Stimulated activated CD4-positive, alpha-beta T cell treated with anti-CD3 and anti-CD28 coated beads, Interleukin-2, amount 100 ng/mL, for 48 hours (primary cell): Measurements from ENCODE around the gene SULF2.

Experiments used
- DNase-seq, 2 donors: peaks; one replicate each; pipeline ENCODE4 v3.0.0-alpha.2; 2020

SULF2 gene

DNA sequence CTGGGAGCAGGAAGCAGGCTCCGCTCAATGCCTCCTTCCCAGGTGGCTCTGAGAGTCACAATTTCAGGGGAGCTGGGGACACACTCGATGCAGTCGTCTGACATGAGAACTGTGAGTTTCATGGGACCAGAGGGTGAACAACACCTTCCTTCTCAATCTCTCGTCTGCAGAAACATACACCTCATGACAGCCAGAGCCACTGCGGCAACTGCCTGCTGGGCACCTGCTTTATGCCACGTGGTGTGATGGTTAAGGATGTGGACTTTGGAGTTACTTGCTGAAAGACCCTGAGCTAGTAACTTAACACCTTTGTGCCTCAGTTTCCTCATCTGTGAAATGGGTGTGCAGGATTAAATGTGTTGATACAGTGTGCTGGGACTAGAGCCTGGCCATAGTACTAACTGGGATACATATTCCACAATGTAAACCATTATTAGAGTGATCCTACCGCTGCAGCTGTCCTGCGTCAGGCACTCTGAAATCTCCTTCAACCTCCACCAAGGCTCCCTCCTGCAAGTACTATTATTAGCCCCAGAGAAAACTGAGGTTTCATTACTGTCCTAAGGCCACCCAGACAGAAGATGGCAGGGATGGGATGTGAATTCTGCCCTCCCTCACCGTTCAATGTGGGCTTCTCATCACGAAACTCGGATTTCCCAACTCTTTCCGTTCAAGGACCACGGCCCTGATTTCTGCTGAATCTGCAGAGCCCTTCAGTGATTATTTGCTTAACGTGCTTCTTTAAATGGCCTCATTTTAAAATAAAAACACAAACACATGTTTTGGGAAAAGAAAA, 24.4 kb downstream of the SULF2 start:
- DNase-seq: no peak

DNA sequence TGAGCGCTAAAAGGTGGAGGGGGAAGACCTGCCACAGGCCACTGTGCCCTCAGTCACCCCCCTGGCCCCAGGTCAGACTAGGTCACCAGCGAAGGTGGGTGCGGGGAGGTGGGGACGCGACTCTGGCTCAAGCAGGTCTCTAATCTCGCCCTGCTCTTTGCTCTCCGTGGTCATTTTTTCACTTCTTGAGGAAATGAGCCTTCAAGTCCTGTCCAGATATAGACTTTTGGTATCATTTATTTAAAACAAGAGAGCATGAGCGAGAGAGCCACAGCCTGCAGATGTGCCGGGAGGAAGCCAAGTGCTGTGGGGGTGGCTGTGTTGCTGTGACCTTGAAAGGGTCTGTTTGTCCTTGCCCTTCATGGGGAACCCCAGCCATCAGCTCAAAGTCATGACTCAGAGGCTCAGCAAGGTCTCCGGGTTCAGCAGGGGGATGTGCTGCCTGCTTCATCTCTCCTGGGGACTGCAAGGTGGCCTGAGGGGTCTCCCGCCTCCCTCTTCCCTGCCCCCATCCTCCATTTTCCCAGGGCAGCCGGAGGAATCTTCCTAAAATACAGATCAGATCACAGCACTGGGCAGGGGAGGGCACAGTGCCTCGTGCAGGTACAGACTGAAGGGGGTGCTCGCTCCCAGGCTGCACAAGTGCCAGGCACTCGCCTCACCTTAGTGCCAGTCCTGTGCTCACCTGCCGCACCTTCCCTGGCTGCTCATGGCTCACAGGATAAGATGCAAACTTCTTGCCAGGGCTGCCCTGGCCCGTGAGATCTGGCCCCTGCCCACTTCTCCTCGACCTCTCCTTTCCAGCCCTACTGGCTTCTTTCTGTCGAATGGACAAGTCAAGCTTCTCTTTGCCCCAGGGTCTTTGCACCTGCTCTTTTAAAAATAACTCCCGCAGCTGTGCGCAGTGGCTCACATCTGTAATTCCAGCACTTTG, 26.5 kb downstream of the SULF2 start:
- no peak for DNase-seq

DNA sequence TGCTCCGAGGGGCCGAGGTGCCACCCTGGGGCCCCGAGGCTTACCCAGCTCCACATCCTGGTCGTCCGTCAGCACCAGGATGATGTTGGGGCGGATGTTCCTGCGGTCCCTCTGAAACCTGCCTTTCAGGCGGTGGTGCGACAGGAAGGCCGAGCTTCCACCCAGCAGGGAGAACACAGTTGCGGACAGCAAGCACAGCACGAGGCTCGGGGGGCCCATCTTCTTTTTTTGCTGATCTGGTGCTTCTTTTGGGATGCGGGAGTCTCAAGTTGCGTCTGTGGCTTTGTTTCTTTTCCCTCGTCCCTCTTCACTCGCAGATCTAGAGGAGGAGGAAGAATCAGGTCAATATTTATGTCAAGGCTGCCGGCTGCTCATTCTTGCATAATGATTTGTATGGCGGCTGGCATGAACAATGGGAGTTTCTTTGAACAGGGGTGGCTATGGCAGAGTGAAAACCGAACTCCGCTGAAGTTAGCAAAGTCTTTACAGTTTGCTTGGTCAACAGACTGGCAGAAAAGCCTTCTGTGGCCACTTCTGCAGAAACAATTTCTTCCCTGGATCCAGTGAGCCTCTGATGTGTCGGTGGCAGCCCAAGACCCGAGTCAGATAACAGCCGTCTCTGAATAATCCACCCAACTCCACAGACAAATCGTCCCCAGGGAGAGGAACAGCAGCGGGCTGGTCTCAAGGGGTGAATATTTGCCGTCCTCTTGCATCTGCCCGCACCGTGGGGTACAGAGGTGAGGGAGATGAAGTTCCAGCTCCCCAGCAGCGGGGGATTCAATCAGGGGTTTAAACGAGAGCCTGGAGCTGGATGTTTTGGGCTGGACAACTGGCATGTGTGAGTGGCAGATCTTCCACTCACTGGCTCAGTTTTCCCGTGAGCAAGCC, 27.9 kb downstream of the SULF2 start:
- no peak for DNase-seq

- DNase-seq: no peak
Observed at GRCh38 chr20:47754946-47755652, 30.2 kb downstream of the SULF2 start.

DNA sequence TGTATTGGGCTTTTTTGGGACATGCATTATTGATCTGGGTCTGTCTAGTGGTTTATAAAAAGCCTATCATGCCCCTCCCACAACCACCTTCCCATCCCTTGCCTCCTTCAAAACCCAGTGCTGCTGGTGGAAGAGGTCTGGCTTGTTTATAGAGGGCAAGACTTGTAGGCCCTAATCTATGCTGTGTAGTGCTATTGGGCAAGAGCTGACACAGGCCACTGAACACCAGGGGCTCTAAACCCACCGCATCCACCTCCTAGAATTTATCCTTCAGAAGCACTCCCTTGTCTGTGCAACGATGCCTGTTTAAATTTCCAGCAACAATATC, 30.9 kb downstream of the SULF2 start:
- no peak for DNase-seq

GRCh38 chr20:47753576-47754387, 31.5 kb downstream of the SULF2 start:
- no peak for DNase-seq

- DNase-seq: no peak
Observed at GRCh38 chr20:47751449-47751848, 33.8 kb downstream of the SULF2 start.

DNA sequence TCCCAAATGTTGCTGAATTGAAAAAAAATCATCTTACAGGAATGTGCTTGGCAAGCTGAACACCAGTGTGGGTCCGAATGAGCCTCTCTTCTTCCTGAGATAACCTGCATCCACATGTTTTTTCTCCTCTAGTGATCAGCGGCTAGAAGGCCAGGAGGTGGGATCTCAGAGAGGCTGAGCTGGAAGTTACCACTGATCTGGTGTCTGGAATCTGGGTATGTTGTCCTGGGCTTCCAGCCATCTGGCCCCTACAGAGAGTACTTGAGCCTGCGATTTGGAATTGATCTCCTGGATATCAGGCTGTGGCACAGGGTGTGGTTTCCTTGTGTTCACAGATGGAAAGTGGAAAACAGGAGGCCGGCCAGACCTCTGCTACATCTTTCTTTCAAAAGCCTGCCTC, 35.9 kb downstream of the SULF2 start:
- DNase-seq: no peak

- DNase-seq: no peak
Observed at GRCh38 chr20:47748823-47749222, 36.5 kb downstream of the SULF2 start.

DNA sequence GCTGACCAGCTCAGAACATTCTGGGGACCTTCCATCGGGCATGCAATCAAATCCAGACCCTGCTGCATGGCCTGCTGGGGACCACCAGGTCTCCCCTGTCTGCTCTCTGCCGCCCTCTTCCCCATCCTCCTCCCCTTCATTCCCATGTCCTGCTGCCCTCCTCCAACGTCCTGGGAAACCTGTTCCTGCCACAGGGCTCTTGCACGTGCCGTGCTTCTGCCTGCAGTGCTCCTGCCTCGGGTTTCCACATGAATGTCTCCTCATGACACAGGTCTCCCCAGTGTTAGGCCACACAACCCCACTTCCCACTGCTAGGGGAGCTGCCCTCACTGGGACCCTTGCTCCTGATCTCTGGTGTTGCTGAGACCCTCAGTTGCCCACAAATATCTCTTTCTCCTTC, 37.2 kb downstream of the SULF2 start:
- DNase-seq: no peak

DNA sequence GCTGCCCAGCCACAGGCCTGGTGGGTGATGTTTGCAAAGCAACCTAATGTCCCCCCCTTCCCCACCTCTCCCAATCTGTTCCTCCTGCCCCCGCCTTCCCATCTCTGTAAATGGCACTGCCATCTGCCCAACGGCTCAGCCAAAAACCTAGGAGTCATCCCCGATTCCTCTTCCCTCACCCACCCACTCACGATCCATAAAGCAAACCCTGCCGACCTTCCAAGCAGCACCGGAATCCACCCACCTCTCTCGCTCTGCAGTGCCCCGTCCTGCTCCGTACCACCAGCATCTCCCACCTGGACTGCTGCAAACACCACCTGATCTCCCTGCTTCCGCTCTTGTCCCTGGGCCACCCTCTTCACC, 37.6 kb downstream of the SULF2 start:
- no peak for DNase-seq

DNA sequence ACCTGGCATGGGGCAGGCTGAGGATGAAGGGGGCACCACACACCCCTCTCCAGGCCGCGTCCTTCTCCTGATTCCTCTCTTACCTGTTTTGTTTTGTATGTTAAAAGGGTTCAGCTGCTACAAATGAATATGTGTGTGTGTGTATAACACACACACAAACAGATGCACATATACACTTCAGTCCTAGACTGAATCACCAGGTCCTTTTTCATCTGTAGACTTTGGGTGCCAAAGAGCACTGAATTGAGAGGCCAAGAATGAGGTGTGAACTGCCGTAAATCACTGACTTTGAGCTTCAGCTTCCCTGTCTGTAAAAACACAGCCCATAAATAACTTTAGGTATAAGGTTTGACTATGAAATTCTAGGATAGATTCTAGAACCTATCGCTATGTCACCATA, 40.5 kb downstream of the SULF2 start:
- no peak for DNase-seq

GRCh38 chr20:47743671-47744070, 41.6 kb downstream of the SULF2 start:
- DNase-seq: no peak

DNA sequence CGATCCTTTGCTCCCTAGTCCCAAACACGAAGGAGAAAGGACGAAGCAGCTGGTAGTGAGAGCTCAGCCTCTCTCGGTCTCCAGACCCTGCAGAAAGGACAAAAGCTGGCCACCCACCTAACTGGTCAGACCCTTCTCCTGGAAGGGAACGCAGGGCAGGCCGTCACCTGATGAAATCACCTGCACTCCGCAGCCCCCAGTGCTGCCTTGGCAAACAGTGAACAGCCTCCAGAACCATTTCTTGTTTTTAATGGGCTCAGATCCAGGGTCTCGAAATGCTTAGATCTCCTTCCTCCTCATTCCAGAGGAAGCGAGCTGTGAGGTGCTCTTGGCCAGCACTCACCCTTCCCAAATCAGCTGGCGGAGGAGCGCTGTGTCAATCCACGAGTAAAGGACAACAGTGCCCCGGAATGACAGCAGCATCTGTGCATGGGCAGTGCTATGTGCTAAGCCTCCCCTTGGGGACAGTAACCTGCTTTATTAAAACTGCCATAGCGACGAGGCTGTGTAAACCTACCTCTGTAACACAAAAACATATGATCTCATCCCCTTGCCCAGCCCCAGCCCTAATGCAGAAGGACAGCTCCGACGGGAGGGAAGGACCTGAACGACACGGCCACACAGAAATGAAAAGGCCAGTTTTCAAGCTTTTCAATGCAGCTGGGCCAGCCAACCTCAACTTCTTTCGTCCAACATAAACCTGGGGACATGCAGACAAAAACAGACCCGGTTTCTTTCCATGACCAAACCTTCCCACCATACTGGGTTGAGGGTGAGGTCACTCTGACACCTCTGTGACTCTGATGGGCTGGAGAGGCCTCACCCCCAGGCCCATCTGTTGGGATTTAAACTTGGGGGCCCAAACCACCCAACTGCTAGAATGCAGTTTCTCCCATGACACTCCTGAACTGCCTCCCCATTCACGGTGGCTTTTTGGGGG, 43.3 kb downstream of the SULF2 start:
- DNase-seq: no peak

GRCh38 chr20:47740862-47741184, 44.5 kb downstream of the SULF2 start:
- DNase-seq: no peak

GRCh38 chr20:47740121-47740861, 45.0 kb downstream of the SULF2 start:
- DNase-seq: no peak

DNA sequence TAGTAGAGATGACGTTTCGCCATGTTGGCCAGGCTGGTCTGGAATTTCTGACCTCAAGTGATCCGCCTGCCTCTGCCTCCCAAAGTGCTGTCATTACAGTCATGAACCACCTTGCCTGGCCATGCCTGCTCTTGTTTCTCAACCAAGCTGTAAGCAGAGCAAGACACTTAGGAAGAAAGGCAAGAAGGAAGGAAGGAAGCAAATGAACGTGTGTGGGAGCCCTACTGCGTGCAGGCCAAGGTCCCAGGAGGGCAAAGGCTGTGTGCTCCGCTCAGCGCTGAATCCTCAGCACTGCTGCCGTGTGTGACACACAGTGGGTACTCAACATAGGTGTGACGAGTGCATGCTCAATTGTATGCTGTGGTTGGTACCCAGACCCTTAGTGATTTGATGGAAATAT, 47.4 kb downstream of the SULF2 start:
- no peak for DNase-seq

DNA sequence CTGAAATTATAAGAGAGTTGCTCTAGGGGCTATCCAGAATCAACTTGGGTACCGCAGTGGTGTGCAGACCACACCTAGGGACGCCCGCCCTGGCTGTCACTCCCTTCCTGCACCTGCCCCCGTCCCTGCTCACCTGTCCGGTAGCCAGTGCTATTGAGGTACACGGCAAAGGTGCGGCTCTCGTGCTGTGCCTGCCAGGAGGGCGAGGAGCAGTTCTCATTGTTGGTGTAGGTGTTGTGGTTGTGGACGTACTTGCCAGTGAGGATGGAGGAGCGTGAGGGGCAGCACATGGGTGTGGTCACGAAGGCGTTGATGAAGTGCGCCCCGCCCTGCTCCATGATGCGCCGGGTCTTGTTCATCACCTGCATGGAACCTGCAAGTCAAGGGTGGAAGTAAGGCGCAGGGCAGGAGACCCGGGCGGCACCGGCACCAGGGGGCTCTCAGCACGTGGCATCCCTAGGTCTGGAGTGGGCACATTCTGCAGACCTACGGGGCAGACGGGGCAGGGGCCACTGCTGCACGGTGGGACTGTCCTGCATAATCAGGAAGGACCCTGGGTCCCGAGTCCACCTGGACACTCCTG, 48.6 kb downstream of the SULF2 start:
- no peak for DNase-seq
